Astrocyte (in vitro differentiated cells and primary cell): ENCODE measurements around the gene TBC1D5. TPM values are rescaled to one million over a fixed set of nuclear protein-coding genes. Genes with fewer than 3 reads are reported as not detected.

ENCODE experiments used
- DNase-seq: peaks from one replicate; pipeline ENCODE4 v3.0.0-alpha.2; 2010; ENCODE audit warnings: low read depth
- FAIRE-seq: peaks from 2 replicates; lab custom pipeline; 2011; peaks lifted over from hg19 to GRCh38; lab: Jason Lieb, UNC
- H2AFZ ChIP-seq: 2 replicates; pipeline ENCODE4 v1.6.0; 2012; ENCODE audit warnings: low read depth, low read length, inconsistent platforms
- H3K27ac ChIP-seq: 2 replicates; pipeline ENCODE4 v1.5.1; 2011; ENCODE audit warnings: low read depth, low read length, inconsistent platforms
- H3K27me3 ChIP-seq: 2 replicates; pipeline ENCODE4 v1.6.0; 2011; ENCODE audit warnings: low read length, inconsistent platforms; ENCODE audit not compliant: insufficient read depth
- H3K36me3 ChIP-seq: 2 replicates; pipeline ENCODE4 v1.5.1; 2011; ENCODE audit warnings: low read length, inconsistent platforms; ENCODE audit not compliant: insufficient read depth
- H3K4me1 ChIP-seq: 2 replicates; pipeline ENCODE4 v1.5.1; 2011; ENCODE audit warnings: low read length, inconsistent platforms; ENCODE audit not compliant: insufficient read depth
- H3K4me2 ChIP-seq: 2 replicates; pipeline ENCODE4 v1.6.0; 2012; ENCODE audit warnings: low read length, inconsistent platforms
- H3K4me3 ChIP-seq: 2 replicates; pipeline ENCODE4 v1.5.1; 2011; ENCODE audit warnings: low read depth, mild to moderate bottlenecking, low read length, inconsistent platforms; ENCODE audit not compliant: insufficient read depth
- H3K79me2 ChIP-seq: 2 replicates; pipeline ENCODE4 v1.6.0; 2012; ENCODE audit warnings: mild to moderate bottlenecking, low read length, inconsistent platforms; ENCODE audit not compliant: insufficient read depth
- H3K9ac ChIP-seq: 2 replicates; pipeline ENCODE4 v1.6.0; 2012; ENCODE audit warnings: mild to moderate bottlenecking, low read length, inconsistent platforms
- H3K9me3 ChIP-seq: 2 replicates; pipeline ENCODE4 v1.5.1; 2012; ENCODE audit warnings: low read depth, mild to moderate bottlenecking, low read length, inconsistent platforms; ENCODE audit not compliant: insufficient read depth
- H4K20me1 ChIP-seq: 2 replicates; pipeline ENCODE4 v1.6.0; 2012; ENCODE audit warnings: low read length, inconsistent platforms; ENCODE audit not compliant: insufficient read depth
- H3K27ac Mint-ChIP-seq: one replicate; pipeline ENCODE4 v1.8.0; 2021; ENCODE audit warnings: mild to moderate bottlenecking, mixed read lengths; ENCODE audit not compliant: unreplicated experiment
- H3K27me3 Mint-ChIP-seq: one replicate; pipeline ENCODE4 v1.8.0; 2021; ENCODE audit warnings: low read depth, mixed read lengths; ENCODE audit not compliant: unreplicated experiment
- H3K36me3 Mint-ChIP-seq: one replicate; pipeline ENCODE4 v1.8.0; 2021; ENCODE audit warnings: low read depth, mixed read lengths; ENCODE audit not compliant: unreplicated experiment
- H3K4me1 Mint-ChIP-seq: one replicate; pipeline ENCODE4 v1.8.0; 2021; ENCODE audit warnings: low read depth, mixed read lengths; ENCODE audit not compliant: unreplicated experiment
- H3K4me3 Mint-ChIP-seq: one replicate; pipeline ENCODE4 v1.8.0; 2021; ENCODE audit warnings: mild to moderate bottlenecking, moderate library complexity, mixed read lengths; ENCODE audit not compliant: unreplicated experiment
- H3K9me3 Mint-ChIP-seq: one replicate; pipeline ENCODE4 v1.8.0; 2021; ENCODE audit warnings: mild to moderate bottlenecking, mixed read lengths; ENCODE audit not compliant: unreplicated experiment
- EZH2 ChIP-seq: IDR thresholded peaks from 2 replicates; pipeline ENCODE4 v1.6.1; 2012; ENCODE audit warnings: mild to moderate bottlenecking, low read length, inconsistent platforms; ENCODE audit not compliant: insufficient read depth
- total RNA-seq: library from RNA; stranded (reverse); gene quantifications from 2 replicates; pipeline ENCODE4 v1.2.1, GENCODE V29; 2021
- TF ChIP-seq, protein P1 (sequence below): IDR thresholded peaks from 2 replicates; pipeline ENCODE4 v1.5.1; 2011; ENCODE audit warnings: low read depth, mild to moderate bottlenecking, inconsistent platforms, low read length, moderate library complexity; ENCODE audit not compliant: insufficient read depth

The TBC1D5 gene
- total RNA-seq, 1 donor from 2014 or later: 23.0 TPM

DNA sequence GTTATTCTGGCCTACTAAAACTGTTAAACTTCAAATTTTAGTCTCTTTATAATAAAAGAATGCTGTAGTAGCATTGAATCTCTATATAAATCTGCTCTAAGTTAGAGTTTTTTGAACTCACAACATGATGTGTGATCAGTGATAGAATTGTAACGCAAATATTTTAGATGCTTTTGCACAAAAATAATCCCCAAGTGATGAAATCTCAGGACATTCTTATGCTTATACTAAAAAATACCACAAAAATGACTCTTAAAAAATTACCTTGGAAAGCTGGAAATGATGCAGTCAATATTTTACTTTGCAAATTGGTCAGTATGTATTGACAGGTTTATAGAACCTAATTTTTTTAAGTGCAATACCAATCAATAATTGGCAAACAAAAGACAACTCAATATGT lies 375.3 kb downstream of the TBC1D5 start:
- Histone ChIP-seq H3K4me3 (no peak overlapping the region), H3K9me3 (no peaks in the 10 kb centered on the region), H3K9ac (no peak overlapping the region), H3K27ac (no peak overlapping the region), H3K4me2 (no peak overlapping the region), H3K27me3 (no peaks in the 10 kb centered on the region), H4K20me1 (no peaks in the 10 kb centered on the region), H3K36me3 (no peaks in the 10 kb centered on the region), H2AFZ (no peak overlapping the region), H3K4me1 (no peaks in the 10 kb centered on the region), H3K79me2 (no peaks in the 10 kb centered on the region)
- DNase-seq (no peak), FAIRE-seq (no peak)
- no peaks in the 10 kb centered on the region for H3K36me3 Mint-ChIP-seq
- H3K9me3 Mint-ChIP-seq: no peaks in the 10 kb centered on the region
- TF ChIP-seq EZH2: no peak
- TF ChIP-seq, protein P1, sequence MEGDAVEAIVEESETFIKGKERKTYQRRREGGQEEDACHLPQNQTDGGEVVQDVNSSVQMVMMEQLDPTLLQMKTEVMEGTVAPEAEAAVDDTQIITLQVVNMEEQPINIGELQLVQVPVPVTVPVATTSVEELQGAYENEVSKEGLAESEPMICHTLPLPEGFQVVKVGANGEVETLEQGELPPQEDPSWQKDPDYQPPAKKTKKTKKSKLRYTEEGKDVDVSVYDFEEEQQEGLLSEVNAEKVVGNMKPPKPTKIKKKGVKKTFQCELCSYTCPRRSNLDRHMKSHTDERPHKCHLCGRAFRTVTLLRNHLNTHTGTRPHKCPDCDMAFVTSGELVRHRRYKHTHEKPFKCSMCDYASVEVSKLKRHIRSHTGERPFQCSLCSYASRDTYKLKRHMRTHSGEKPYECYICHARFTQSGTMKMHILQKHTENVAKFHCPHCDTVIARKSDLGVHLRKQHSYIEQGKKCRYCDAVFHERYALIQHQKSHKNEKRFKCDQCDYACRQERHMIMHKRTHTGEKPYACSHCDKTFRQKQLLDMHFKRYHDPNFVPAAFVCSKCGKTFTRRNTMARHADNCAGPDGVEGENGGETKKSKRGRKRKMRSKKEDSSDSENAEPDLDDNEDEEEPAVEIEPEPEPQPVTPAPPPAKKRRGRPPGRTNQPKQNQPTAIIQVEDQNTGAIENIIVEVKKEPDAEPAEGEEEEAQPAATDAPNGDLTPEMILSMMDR: no peak
- no peak overlapping the region for H3K27ac Mint-ChIP-seq
- peaks cover 2% of the 10 kb centered on the region for H3K4me1 Mint-ChIP-seq
- no peaks in the 10 kb centered on the region for H3K27me3 Mint-ChIP-seq
- no peak overlapping the region for H3K4me3 Mint-ChIP-seq

GRCh38 chr3:17360991-17361390 lies 381.4 kb downstream of the TBC1D5 start:
- no peak for FAIRE-seq

DNA sequence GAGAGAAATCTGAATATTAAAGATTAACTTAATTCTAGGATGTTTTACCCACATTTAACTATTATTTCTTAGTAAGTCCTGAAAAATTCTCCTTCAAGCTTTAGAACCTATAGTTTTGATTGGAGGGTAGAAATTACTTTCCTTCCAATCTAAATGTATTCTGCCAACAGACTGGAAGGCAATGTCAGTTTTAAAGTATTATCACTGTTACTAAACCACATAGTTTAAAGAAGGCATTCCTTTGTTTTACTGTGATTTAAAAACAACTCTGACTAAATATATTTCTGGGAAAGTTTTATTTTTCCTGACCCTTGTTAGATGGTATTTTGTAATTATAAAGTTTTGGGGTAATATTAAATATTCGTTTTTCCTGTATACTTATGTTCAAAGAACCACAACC lies 382.5 kb downstream of the TBC1D5 start:
- no peak overlapping the region for H3K4me3 ChIP-seq
- no peak overlapping the region for H3K27ac ChIP-seq
- no peaks in the 10 kb centered on the region for H3K27me3 ChIP-seq
- Mint-ChIP-seq H3K36me3 (no peaks in the 10 kb centered on the region), H3K27ac (no peak overlapping the region), H3K27me3 (no peaks in the 10 kb centered on the region), H3K4me1 (peaks cover 2% of the 10 kb centered on the region), H3K9me3 (no peaks in the 10 kb centered on the region), H3K4me3 (no peak overlapping the region)
- TF ChIP-seq, protein P1: no peak
- no peak for TF ChIP-seq EZH2
- H3K4me1 ChIP-seq: no peaks in the 10 kb centered on the region
- no peak overlapping the region for H3K9ac ChIP-seq
- no peaks in the 10 kb centered on the region for H3K9me3 ChIP-seq
- H3K36me3 ChIP-seq: no peaks in the 10 kb centered on the region
- FAIRE-seq: no peak
- no peak overlapping the region for H3K4me2 ChIP-seq
- H3K79me2 ChIP-seq: no peaks in the 10 kb centered on the region
- DNase-seq: peak; percentile 12
- H4K20me1 ChIP-seq: no peaks in the 10 kb centered on the region
- H2AFZ ChIP-seq: no peak overlapping the region

More at GRCh38 chr3:17360991-17361390, 381.4 kb downstream of the TBC1D5 start:
- H2AFZ ChIP-seq: no peak overlapping the region
- H3K4me1 ChIP-seq: no peaks in the 10 kb centered on the region
- no peaks in the 10 kb centered on the region for H3K27me3 ChIP-seq
- no peak overlapping the region for H3K9ac ChIP-seq
- no peaks in the 10 kb centered on the region for H3K79me2 ChIP-seq
- DNase-seq: no peak
- no peak overlapping the region for H3K27ac ChIP-seq
- peaks cover 2% of the 10 kb centered on the region for H3K4me1 Mint-ChIP-seq
- no peak overlapping the region for H3K27ac Mint-ChIP-seq
- no peaks in the 10 kb centered on the region for H4K20me1 ChIP-seq
- no peak overlapping the region for H3K4me3 Mint-ChIP-seq
- no peaks in the 10 kb centered on the region for H3K9me3 ChIP-seq
- no peak overlapping the region for H3K4me2 ChIP-seq
- H3K9me3 Mint-ChIP-seq: no peaks in the 10 kb centered on the region
- H3K36me3 Mint-ChIP-seq: no peaks in the 10 kb centered on the region
- no peaks in the 10 kb centered on the region for H3K36me3 ChIP-seq
- no peaks in the 10 kb centered on the region for H3K27me3 Mint-ChIP-seq
- TF ChIP-seq, protein P1: no peak
- no peak for TF ChIP-seq EZH2
- no peak overlapping the region for H3K4me3 ChIP-seq
